HepG2 (cell line): Measurements from ENCODE around the gene RABGAP1L.

ENCODE experiments used
- CAMTA2 ChIP-seq: sonication (generic); formaldehyde crosslinking; IDR thresholded peaks from 2 replicates; pipeline ENCODE4 v1.4.0; 2020; ENCODE audit warnings: mild to moderate bottlenecking, missing genetic modification reagents, borderline replicate concordance
- CEBPB ChIP-seq: IDR thresholded peaks from 2 replicates; pipeline ENCODE4 v1.6.1; 2011; ENCODE audit warnings: low read depth, low read length, improper control_type of control experiment, borderline replicate concordance
- GABPB1 ChIP-seq: IDR thresholded peaks from 2 replicates; pipeline ENCODE4 v1.6.1; 2016; ENCODE audit warnings: mild to moderate bottlenecking, missing genetic modification reagents, moderate library complexity, missing compliant biosample characterization
- SMAD1 ChIP-seq: sonication (generic); formaldehyde crosslinking; IDR thresholded peaks from 2 replicates; pipeline ENCODE4 v1.4.0; 2020; ENCODE audit warnings: missing genetic modification reagents, low read depth, mild to moderate bottlenecking, borderline replicate concordance
- TAF1 ChIP-seq: sonication (generic); formaldehyde crosslinking; IDR thresholded peaks from 2 replicates; pipeline ENCODE4 v1.4.0; 2020; ENCODE audit warnings: missing genetic modification reagents
- TBP ChIP-seq: sonication (generic); formaldehyde crosslinking; IDR thresholded peaks from 2 replicates; pipeline ENCODE4 v1.5.0; 2020; ENCODE audit warnings: missing genetic modification reagents
- TF ChIP-seq, protein P1 (sequence below): sonication (generic); formaldehyde crosslinking; IDR thresholded peaks from 2 replicates; pipeline ENCODE4 v1.8.1; 2022; ENCODE audit warnings: low read depth, mild to moderate bottlenecking, missing genetic modification reagents

DNA sequence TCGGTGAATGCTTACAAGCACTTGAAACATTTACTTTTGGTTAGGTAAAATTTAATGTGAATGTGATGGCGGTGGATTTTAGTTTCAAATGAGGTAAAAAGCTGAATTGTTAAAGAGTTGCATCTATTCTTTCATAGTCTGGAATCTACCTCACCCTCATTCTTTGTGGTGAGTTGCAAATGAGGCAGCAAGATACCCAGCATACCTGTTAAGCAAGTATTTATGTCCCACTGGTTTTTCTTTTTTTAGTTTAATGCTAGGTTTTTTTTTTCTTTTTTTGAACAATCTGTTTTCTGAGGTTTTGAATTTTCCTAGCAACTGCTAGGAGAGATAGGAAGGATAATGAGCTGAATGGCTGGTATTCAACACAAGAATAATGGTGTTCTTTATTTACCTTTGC lies 712.6 kb downstream of the RABGAP1L start:
- TF ChIP-seq, protein P1, sequence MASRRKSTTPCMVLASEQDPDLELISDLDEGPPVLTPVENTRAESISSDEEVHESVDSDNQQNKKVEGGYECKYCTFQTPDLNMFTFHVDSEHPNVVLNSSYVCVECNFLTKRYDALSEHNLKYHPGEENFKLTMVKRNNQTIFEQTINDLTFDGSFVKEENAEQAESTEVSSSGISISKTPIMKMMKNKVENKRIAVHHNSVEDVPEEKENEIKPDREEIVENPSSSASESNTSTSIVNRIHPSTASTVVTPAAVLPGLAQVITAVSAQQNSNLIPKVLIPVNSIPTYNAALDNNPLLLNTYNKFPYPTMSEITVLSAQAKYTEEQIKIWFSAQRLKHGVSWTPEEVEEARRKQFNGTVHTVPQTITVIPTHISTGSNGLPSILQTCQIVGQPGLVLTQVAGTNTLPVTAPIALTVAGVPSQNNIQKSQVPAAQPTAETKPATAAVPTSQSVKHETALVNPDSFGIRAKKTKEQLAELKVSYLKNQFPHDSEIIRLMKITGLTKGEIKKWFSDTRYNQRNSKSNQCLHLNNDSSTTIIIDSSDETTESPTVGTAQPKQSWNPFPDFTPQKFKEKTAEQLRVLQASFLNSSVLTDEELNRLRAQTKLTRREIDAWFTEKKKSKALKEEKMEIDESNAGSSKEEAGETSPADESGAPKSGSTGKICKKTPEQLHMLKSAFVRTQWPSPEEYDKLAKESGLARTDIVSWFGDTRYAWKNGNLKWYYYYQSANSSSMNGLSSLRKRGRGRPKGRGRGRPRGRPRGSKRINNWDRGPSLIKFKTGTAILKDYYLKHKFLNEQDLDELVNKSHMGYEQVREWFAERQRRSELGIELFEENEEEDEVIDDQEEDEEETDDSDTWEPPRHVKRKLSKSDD (CRISPR knock-in tag): no peak
- TF ChIP-seq GABPB1 (CRISPR knock-in tag) (no peak), TAF1 (CRISPR knock-in tag) (no peak), CAMTA2 (CRISPR knock-in tag) (no peak), TBP (CRISPR knock-in tag) (no peak), CEBPB (no peak), SMAD1 (CRISPR knock-in tag) (no peak)
